Nucleus accumbens (tissue), 56 donors: Measurements from ENCODE around the gene AMOTL2.

Source experiments
- DNase-seq, 56 donors: peaks; one replicate each; lab custom pipeline; 2025; lab: John Stamatoyannopoulos, UW

The AMOTL2 gene

GRCh38 chr3:134355416-134355815 lies 18.8 kb downstream of the AMOTL2 start:
- DNase-seq = no peak

GRCh38 chr3:134354612-134355251 lies 19.5 kb downstream of the AMOTL2 start:
- DNase-seq = no peak

GRCh38 chr3:134353831-134354611 lies 20.2 kb downstream of the AMOTL2 start:
- DNase-seq = no peak

GRCh38 chr3:134353171-134353825 lies 20.9 kb downstream of the AMOTL2 start:
- no peak for DNase-seq

GRCh38 chr3:134352031-134352671 lies 22.1 kb downstream of the AMOTL2 start:
- DNase-seq = no peak

- no peak for DNase-seq
These were observed 22.8 kb downstream of the AMOTL2 start for GRCh38 chr3:134351427-134351826.

- no peak for DNase-seq
These were observed 23.4 kb downstream of the AMOTL2 start for GRCh38 chr3:134350861-134351311.

- DNase-seq = no peak
These were observed 24.0 kb downstream of the AMOTL2 start for GRCh38 chr3:134350266-134350665.

GRCh38 chr3:134348524-134348923 lies 25.7 kb downstream of the AMOTL2 start:
- no peak for DNase-seq

- DNase-seq = no peak
These were observed 26.7 kb downstream of the AMOTL2 start for GRCh38 chr3:134347551-134347950.

GRCh38 chr3:134346744-134347143 lies 27.5 kb downstream of the AMOTL2 start:
- no peak for DNase-seq

- DNase-seq = no peak
These were observed 29.0 kb downstream of the AMOTL2 start for GRCh38 chr3:134345202-134345601.

- no peak for DNase-seq
These were observed 29.7 kb downstream of the AMOTL2 start for GRCh38 chr3:134344560-134344959.

GRCh38 chr3:134342259-134342658 lies 32.0 kb downstream of the AMOTL2 start:
- no peak for DNase-seq

GRCh38 chr3:134341389-134341788 lies 32.9 kb downstream of the AMOTL2 start:
- no peak for DNase-seq

GRCh38 chr3:134340982-134341365 lies 33.3 kb downstream of the AMOTL2 start:
- DNase-seq = no peak

GRCh38 chr3:134340362-134340981 lies 33.8 kb downstream of the AMOTL2 start:
- no peak for DNase-seq

GRCh38 chr3:134339913-134340312 lies 34.3 kb downstream of the AMOTL2 start:
- no peak for DNase-seq

GRCh38 chr3:134339331-134339730 lies 34.9 kb downstream of the AMOTL2 start:
- no peak for DNase-seq

- DNase-seq = no peak
These were observed 35.6 kb downstream of the AMOTL2 start for GRCh38 chr3:134338516-134339261.
